Keratinocyte (primary cell): ENCODE data around the gene FXYD1. TPM values are rescaled to one million over a fixed set of nuclear protein-coding genes. Genes with fewer than 3 reads are reported as not detected.
A peak's percentile ranks its signal among the peaks of the same experiment; 100 is the strongest.

Experiments
- DNase-seq: peaks from one replicate; pipeline ENCODE4 v3.0.0-alpha.2; 2011; ENCODE audit warnings: low read depth, missing footprints, low spot score
- FAIRE-seq: peaks from 2 replicates; lab custom pipeline; 2011; peaks lifted over from hg19 to GRCh38; lab: Jason Lieb, UNC
- H2AFZ ChIP-seq: 2 replicates; pipeline ENCODE4 v1.6.0; 2012; ENCODE audit warnings: low read length, control low read depth, inconsistent platforms; ENCODE audit not compliant: control insufficient read depth
- H3K27ac ChIP-seq: 2 replicates; pipeline ENCODE4 v1.5.1; 2011; ENCODE audit warnings: low read length; ENCODE audit not compliant: control insufficient read depth, insufficient read depth
- H3K27me3 ChIP-seq: 3 replicates; pipeline ENCODE4 v1.6.0; 2011; ENCODE audit warnings: low read length; ENCODE audit not compliant: control insufficient read depth, insufficient read depth; ENCODE audit errors: extremely low read depth
- H3K36me3 ChIP-seq, 2 experiments: 2 replicates in 1 of 2; 3 replicates in 1 of 2; pipeline ENCODE4 v1.5.1; 2011; ENCODE audit warnings: low read length in 2 of 2, mild to moderate bottlenecking in 1 of 2; ENCODE audit not compliant: control insufficient read depth in 2 of 2, insufficient read depth in 2 of 2; ENCODE audit errors: extremely low read depth in 1 of 2
- H3K4me1 ChIP-seq: 3 replicates; pipeline ENCODE4 v1.5.1; 2011; ENCODE audit warnings: low read length; ENCODE audit not compliant: control insufficient read depth, insufficient read depth; ENCODE audit errors: extremely low read depth
- H3K4me2 ChIP-seq: 3 replicates; pipeline ENCODE4 v1.6.0; 2011; ENCODE audit warnings: low read depth, low read length; ENCODE audit not compliant: control insufficient read depth, insufficient read depth; ENCODE audit errors: extremely low read depth
- H3K4me3 ChIP-seq, 3 experiments: fragments of 200-600 bp in 1 of 3; sonication (generic) in 1 of 3; 2 replicates in 2 of 3; 3 replicates in 1 of 3; pipeline ENCODE4 v1.5.1; 2011 to 2016; ENCODE audit warnings: low read length in 3 of 3, mild to moderate bottlenecking in 3 of 3, control low read depth in 2 of 3, inconsistent platforms in 1 of 3, low read depth in 1 of 3, mixed read lengths in 1 of 3, mixed run types in 1 of 3, moderate library complexity in 1 of 3; ENCODE audit not compliant: control insufficient read depth in 2 of 3, insufficient read depth in 2 of 3; ENCODE audit errors: extremely low read depth in 1 of 3
- H3K79me2 ChIP-seq: 2 replicates; pipeline ENCODE4 v1.6.0; 2012; ENCODE audit warnings: low read length; ENCODE audit not compliant: control insufficient read depth, insufficient read depth
- H3K9ac ChIP-seq: 3 replicates; pipeline ENCODE4 v1.6.0; 2011; ENCODE audit warnings: low read length; ENCODE audit not compliant: control insufficient read depth, insufficient read depth; ENCODE audit errors: extremely low read depth
- H3K9me1 ChIP-seq: 3 replicates; pipeline ENCODE4 v1.6.0; 2011; ENCODE audit warnings: low read length; ENCODE audit not compliant: control insufficient read depth, insufficient read depth; ENCODE audit errors: extremely low read depth
- H3K9me3 ChIP-seq: 2 replicates; pipeline ENCODE4 v1.5.1; 2012; ENCODE audit warnings: low read depth, low read length; ENCODE audit not compliant: control insufficient read depth
- H4K20me1 ChIP-seq: 3 replicates; pipeline ENCODE4 v1.6.0; 2011; ENCODE audit warnings: low read length; ENCODE audit not compliant: control insufficient read depth, insufficient read depth; ENCODE audit errors: extremely low read depth
- EZH2 ChIP-seq: IDR thresholded peaks from one replicate; pipeline ENCODE4 v1.6.1; 2012; ENCODE audit warnings: inconsistent platforms, mild to moderate bottlenecking, low read length, moderate library complexity
- dilution Hi-C: fragments of 300-500 bp; cut with MboI; formaldehyde crosslinking; loops from one replicate; pipeline ENCODE4 v1.7.0; 2020; ENCODE audit warnings: low sequenced_read_pairs; ENCODE audit not compliant: extremely low pct_ligation_motif_present
- polyA plus RNA-seq, 5 experiments: library from polyadenylated mRNA; depleted of rRNA in 3 of 5; stranded (reverse) in 3 of 5; stranded (forward) in 1 of 5; unstranded in 1 of 5; fragments of >200 nt; gene quantifications; 1 replicate in 1 of 5; 2 replicates in 3 of 5; 3 replicates in 1 of 5; pipeline versions ENCODE4 v1.2.1 to v1.2.3, GENCODE V29; 2011 to 2012; ENCODE audit warnings: missing spikeins in 2 of 5, low read depth in 1 of 5, low replicate concordance in 1 of 5
- TF ChIP-seq, protein P1 (sequence below), 3 experiments: IDR thresholded peaks in 1 of 3; conservative IDR thresholded peaks in 1 of 3; optimal IDR thresholded peaks in 1 of 3; 2 replicates in 2 of 3; 3 replicates in 1 of 3; pipeline versions ENCODE3 to v1.5.1; 2011; ENCODE audit warnings: low read length in 3 of 3, mild to moderate bottlenecking in 3 of 3, moderate library complexity in 2 of 3, control low read depth in 1 of 3, inconsistent platforms in 1 of 3; ENCODE audit not compliant: insufficient read depth in 2 of 3; ENCODE audit errors: extremely low read depth in 1 of 3

Gene FXYD1
- polyA plus RNA-seq, 1 donor (not counting 4 experiments of a cell fraction or from before 2014, with no cell fraction given), result 0.14 TPM

DNA sequence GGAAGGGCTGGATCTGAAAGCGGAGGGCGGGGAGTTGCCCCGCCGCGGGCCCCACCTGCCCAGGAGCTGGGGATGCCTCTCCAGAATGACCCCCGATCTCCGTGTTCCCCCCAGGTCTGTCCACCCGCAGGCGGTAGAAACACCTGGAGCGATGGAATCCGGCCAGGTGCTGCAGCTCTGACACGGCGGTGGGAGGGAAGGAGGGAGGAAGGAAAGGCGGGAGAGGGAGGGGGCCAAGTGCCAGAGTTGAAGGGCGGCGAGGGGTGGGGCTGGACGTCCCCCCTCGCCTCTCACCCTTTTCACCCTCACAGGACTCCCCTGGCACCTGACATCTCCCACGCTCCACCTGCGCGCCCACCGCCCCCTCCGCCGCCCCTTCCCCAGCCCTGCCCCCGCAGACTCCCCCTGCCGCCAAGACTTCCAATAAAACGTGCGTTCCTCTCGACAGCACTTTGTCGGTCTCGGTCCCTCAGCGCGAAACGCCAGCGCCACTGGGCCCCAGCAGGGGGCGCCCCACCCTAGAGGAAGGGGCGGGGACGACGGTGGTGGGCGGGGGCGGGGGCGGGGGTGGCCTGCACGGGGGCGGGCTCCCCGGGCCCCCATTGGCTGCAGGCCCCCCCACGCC is 4.1 kb downstream of the FXYD1 start:
- FAIRE-seq (no peak), DNase-seq (no peak)
- H3K9me3 ChIP-seq, result no peaks in the 10 kb centered on the region
- H3K27ac ChIP-seq, result no peak overlapping the region
- peaks cover 21% of the 10 kb centered on the region for H3K4me1 ChIP-seq
- no peaks in the 10 kb centered on the region for H4K20me1 ChIP-seq
- peak; percentile 3 for TF ChIP-seq EZH2
- TF ChIP-seq, protein P1, sequence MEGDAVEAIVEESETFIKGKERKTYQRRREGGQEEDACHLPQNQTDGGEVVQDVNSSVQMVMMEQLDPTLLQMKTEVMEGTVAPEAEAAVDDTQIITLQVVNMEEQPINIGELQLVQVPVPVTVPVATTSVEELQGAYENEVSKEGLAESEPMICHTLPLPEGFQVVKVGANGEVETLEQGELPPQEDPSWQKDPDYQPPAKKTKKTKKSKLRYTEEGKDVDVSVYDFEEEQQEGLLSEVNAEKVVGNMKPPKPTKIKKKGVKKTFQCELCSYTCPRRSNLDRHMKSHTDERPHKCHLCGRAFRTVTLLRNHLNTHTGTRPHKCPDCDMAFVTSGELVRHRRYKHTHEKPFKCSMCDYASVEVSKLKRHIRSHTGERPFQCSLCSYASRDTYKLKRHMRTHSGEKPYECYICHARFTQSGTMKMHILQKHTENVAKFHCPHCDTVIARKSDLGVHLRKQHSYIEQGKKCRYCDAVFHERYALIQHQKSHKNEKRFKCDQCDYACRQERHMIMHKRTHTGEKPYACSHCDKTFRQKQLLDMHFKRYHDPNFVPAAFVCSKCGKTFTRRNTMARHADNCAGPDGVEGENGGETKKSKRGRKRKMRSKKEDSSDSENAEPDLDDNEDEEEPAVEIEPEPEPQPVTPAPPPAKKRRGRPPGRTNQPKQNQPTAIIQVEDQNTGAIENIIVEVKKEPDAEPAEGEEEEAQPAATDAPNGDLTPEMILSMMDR (optimal IDR thresholded peaks at IDR 0.05 in 1 of 3, IDR thresholded peaks at IDR 0.05 in 1 of 3, conservative IDR thresholded peaks at IDR 0.05 in 1 of 3; ENCODE audit: extremely low read depth in 1 of 3, insufficient read depth in 2 of 3, low read length in 3 of 3), result peak; percentile 14 to 73 (median 57)
- H3K27me3 ChIP-seq, result peaks cover 19% of the 10 kb centered on the region
- dilution Hi-C loops, result no loop called here
- H3K79me2 ChIP-seq, result no peaks in the 10 kb centered on the region
- H3K36me3 ChIP-seq, result no peaks in the 10 kb centered on the region
- H3K4me2 ChIP-seq, result peak overlapping the region; percentile 56
- H3K9me1 ChIP-seq, result no peaks in the 10 kb centered on the region
- no peak overlapping the region for H3K4me3 ChIP-seq
- H2AFZ ChIP-seq, result no peak overlapping the region
- no peak overlapping the region for H3K9ac ChIP-seq

DNA sequence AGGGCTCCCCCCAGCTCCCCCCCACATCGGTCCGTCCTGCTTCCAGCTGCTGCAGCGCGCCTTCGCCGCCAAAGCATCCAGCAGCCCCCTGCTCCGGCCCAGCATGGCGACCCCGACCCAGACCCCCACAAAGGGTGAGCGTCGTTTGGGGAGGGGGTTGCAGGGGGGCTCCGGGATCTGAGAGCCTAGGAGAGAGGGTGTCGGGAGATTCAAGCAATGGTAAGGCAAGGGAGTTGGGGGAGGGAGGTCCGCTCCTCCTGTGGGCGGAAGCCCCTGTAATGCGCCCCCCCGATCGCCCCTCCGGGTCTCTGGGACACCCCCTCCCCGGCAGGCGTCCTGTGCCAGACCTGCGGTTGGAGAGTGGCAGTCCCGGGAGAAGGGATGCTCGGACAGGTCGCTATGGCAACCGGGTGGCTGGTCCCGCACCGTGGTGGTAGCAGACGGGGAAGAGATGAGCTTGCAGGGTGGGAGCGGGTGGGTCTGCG is 4.6 kb downstream of the FXYD1 start, which contains the start of gene FXYD7:
Gene FXYD7, plus strand, starts transcription at position 25 of the 485 bp plus-strand sequence. Its CDS starts 79 bp downstream, at position 104.
- Histone ChIP-seq H4K20me1 (no peaks in the 10 kb centered on the region), H3K4me3 (no peak within 1 kb of the TSS), H3K9me3 (no peaks in the 10 kb centered on the region), H3K4me2 (peak within 1 kb of the TSS; percentile 56), H2AFZ (no peak within 1 kb of the TSS), H3K27ac (no peak within 1 kb of the TSS), H3K9ac (no peak within 1 kb of the TSS), H3K9me1 (no peaks in the 10 kb centered on the region), H3K79me2 (no peaks in the 10 kb centered on the region), H3K36me3 (no peaks in the 10 kb centered on the region), H3K27me3 (peaks cover 19% of the 10 kb centered on the region), H3K4me1 (peaks cover 21% of the 10 kb centered on the region)
- FAIRE-seq (no peak), DNase-seq (no peak)
- no peak for TF ChIP-seq EZH2
- TF ChIP-seq, protein P1 (optimal IDR thresholded peaks at IDR 0.05 in 1 of 3, IDR thresholded peaks at IDR 0.05 in 1 of 3, conservative IDR thresholded peaks at IDR 0.05 in 1 of 3; ENCODE audit: extremely low read depth in 1 of 3, insufficient read depth in 2 of 3, low read length in 3 of 3), result no peak
- dilution Hi-C loops, result no loop called here
